SK-N-SH treated with all-trans-retinoic acid at 6 μM for 48 hours (cell line): ENCODE results near the gene CFAP221.

ENCODE experiments used
- ATAC-seq: fragments of 200-7000 bp; cut with Tn5 transposase; 3 replicates; pipeline ENCODE4 v1.9.1; 2020; ENCODE audit warnings: mild to moderate bottlenecking, moderate library complexity
- ARNTL ChIP-seq: fragments of 450-650 bp; formaldehyde crosslinking; IDR thresholded peaks from 2 replicates; pipeline ENCODE4 v1.5.0; 2020; ENCODE audit warnings: low read depth, mild to moderate bottlenecking, moderate library complexity, borderline replicate concordance
- BACH2 ChIP-seq: fragments of 250-450 bp; sonication (Bioruptor Pico); IDR thresholded peaks from 2 replicates; pipeline ENCODE4 v1.9.0; 2021; ENCODE audit warnings: mild to moderate bottlenecking, borderline replicate concordance
- CREB5 ChIP-seq: fragments of 250-450 bp; sonication (Bioruptor Pico); IDR thresholded peaks from 2 replicates; pipeline ENCODE4 v1.5.1; 2020; ENCODE audit warnings: low read depth, mild to moderate bottlenecking, moderate library complexity
- CSDC2 ChIP-seq: fragments of 250-450 bp; sonication (Bioruptor Pico); IDR thresholded peaks from 2 replicates; pipeline ENCODE4 v1.5.0; 2020; ENCODE audit warnings: mild to moderate bottlenecking, moderate library complexity
- CSRNP3 ChIP-seq: fragments of 250-450 bp; sonication (Bioruptor Pico); IDR thresholded peaks from 2 replicates; pipeline ENCODE4 v1.5.1; 2021; ENCODE audit warnings: mild to moderate bottlenecking, moderate library complexity
- ESRRG ChIP-seq: fragments of 250-450 bp; sonication (Bioruptor Pico); IDR thresholded peaks from 2 replicates; pipeline ENCODE4 v1.6.1; 2021; ENCODE audit warnings: mild to moderate bottlenecking
- GLIS3 ChIP-seq: fragments of 250-450 bp; sonication (Bioruptor Pico); IDR thresholded peaks from 2 replicates; pipeline ENCODE4 v1.5.0; 2020; ENCODE audit warnings: mild to moderate bottlenecking, moderate library complexity
- ISL1 ChIP-seq: fragments of 250-450 bp; sonication (Bioruptor Pico); IDR thresholded peaks from 2 replicates; pipeline ENCODE4 v2.1.2; 2022; ENCODE audit warnings: mild to moderate bottlenecking, moderate library complexity
- OSR1 ChIP-seq: fragments of 250-450 bp; sonication (Bioruptor Pico); IDR thresholded peaks from 2 replicates; pipeline ENCODE4 v1.8.0; 2022; ENCODE audit warnings: moderate library complexity, mild to moderate bottlenecking, inconsistent platforms
- PATZ1 ChIP-seq: fragments of 250-450 bp; sonication (Bioruptor Pico); IDR thresholded peaks from 2 replicates; pipeline ENCODE4 v1.8.0; 2020; ENCODE audit warnings: mild to moderate bottlenecking, moderate library complexity, borderline replicate concordance
- POU6F1 ChIP-seq: fragments of 250-450 bp; sonication (Bioruptor Pico); IDR thresholded peaks from 2 replicates; pipeline ENCODE4 v1.8.0; 2021; ENCODE audit warnings: low read depth, mild to moderate bottlenecking, moderate library complexity, borderline replicate concordance
- PPARA ChIP-seq: fragments of 250-450 bp; sonication (Bioruptor Pico); IDR thresholded peaks from 2 replicates; pipeline ENCODE4 v1.5.0; 2020; ENCODE audit warnings: mild to moderate bottlenecking, borderline replicate concordance
- RARB ChIP-seq: fragments of 250-450 bp; sonication (Bioruptor Pico); IDR thresholded peaks from 2 replicates; pipeline ENCODE4 v1.8.0; 2021; ENCODE audit warnings: mild to moderate bottlenecking, moderate library complexity
- SNAI2 ChIP-seq: fragments of 250-450 bp; sonication (Bioruptor Pico); IDR thresholded peaks from 2 replicates; pipeline ENCODE4 v1.5.0; 2020; ENCODE audit warnings: mild to moderate bottlenecking, moderate library complexity
- TCF4 ChIP-seq: fragments of 250-450 bp; sonication (Bioruptor Pico); IDR thresholded peaks from 2 replicates; pipeline ENCODE4 v1.8.0; 2021; ENCODE audit warnings: mild to moderate bottlenecking, moderate library complexity, borderline replicate concordance
- TOX ChIP-seq: fragments of 250-450 bp; sonication (Bioruptor Pico); IDR thresholded peaks from 2 replicates; pipeline ENCODE4 v1.8.0; 2021; ENCODE audit warnings: mild to moderate bottlenecking, moderate library complexity, borderline replicate concordance
- TSHZ2 ChIP-seq: fragments of 250-450 bp; sonication (Bioruptor Pico); IDR thresholded peaks from 2 replicates; pipeline ENCODE4 v1.5.0; 2020; ENCODE audit warnings: mild to moderate bottlenecking, moderate library complexity
- ZC3H10 ChIP-seq: fragments of 250-450 bp; sonication (Bioruptor Pico); IDR thresholded peaks from 2 replicates; pipeline ENCODE4 v1.5.1; 2021; ENCODE audit warnings: mild to moderate bottlenecking, moderate library complexity
- ZFP3 ChIP-seq: fragments of 250-450 bp; sonication (Bioruptor Pico); IDR thresholded peaks from 2 replicates; pipeline ENCODE4 v1.5.0; 2020; ENCODE audit warnings: mild to moderate bottlenecking, moderate library complexity
- ZNF565 ChIP-seq: fragments of 450-650 bp; formaldehyde crosslinking; conservative IDR thresholded peaks from 2 replicates; pipeline ENCODE4 v1.5.0; 2020; ENCODE audit warnings: low read depth, mild to moderate bottlenecking, moderate library complexity
- ZNF70 ChIP-seq: fragments of 450-650 bp; formaldehyde crosslinking; IDR thresholded peaks from 2 replicates; pipeline ENCODE4 v1.5.0; 2020; ENCODE audit warnings: mild to moderate bottlenecking, moderate library complexity
- ZNF8 ChIP-seq: fragments of 450-650 bp; formaldehyde crosslinking; IDR thresholded peaks from 2 replicates; pipeline ENCODE4 v1.5.0; 2020; ENCODE audit warnings: mild to moderate bottlenecking, moderate library complexity

Gene CFAP221

GRCh38 chr2:119637371-119637770 lies 93.1 kb downstream of the CFAP221 start:
- no peak for ATAC-seq
- TF ChIP-seq CSDC2 (CRISPR knock-in tag) (no peak), POU6F1 (no peak), ZNF565 (CRISPR knock-in tag) (no peak), TSHZ2 (CRISPR knock-in tag) (no peak), ZC3H10 (no peak), ESRRG (no peak), ZFP3 (CRISPR knock-in tag) (no peak), TOX (CRISPR knock-in tag) (no peak), CSRNP3 (CRISPR knock-in tag) (no peak), PATZ1 (CRISPR knock-in tag) (no peak), BACH2 (CRISPR knock-in tag) (no peak), PPARA (CRISPR knock-in tag) (no peak)

- no peak for ATAC-seq
- TF ChIP-seq BACH2 (CRISPR knock-in tag) (no peak), ARNTL (no peak), GLIS3 (CRISPR knock-in tag) (no peak), ISL1 (CRISPR knock-in tag) (no peak), CSRNP3 (CRISPR knock-in tag) (no peak), ESRRG (no peak), SNAI2 (CRISPR knock-in tag) (no peak), CREB5 (CRISPR knock-in tag) (no peak), PATZ1 (CRISPR knock-in tag) (no peak), ZNF8 (no peak), ZNF565 (CRISPR knock-in tag) (no peak), TSHZ2 (CRISPR knock-in tag) (no peak), ZFP3 (CRISPR knock-in tag) (no peak), TCF4 (CRISPR knock-in tag) (no peak), CSDC2 (CRISPR knock-in tag) (no peak), OSR1 (no peak), ZNF70 (CRISPR knock-in tag) (no peak), TOX (CRISPR knock-in tag) (no peak), RARB (CRISPR knock-in tag) (no peak), POU6F1 (no peak)
These were observed 94.0 kb downstream of the CFAP221 start for GRCh38 chr2:119638246-119638645.
